ENCODE measurements around the gene SOWAHC.
"Not testable (repeated sequence)": the region's sequence is repeated elsewhere in the genome, so short reads cannot be mapped to it uniquely, and the experiment has no call there.

Gene SOWAHC

GRCh38 chr2:109609352-109610024 lies 4.7 kb upstream of the SOWAHC start:
- TF ChIP-seq ZNF274 (IDR thresholded peaks at IDR 0.05; ENCODE audit: low read depth, low read length): no peak
- no peak overlapping the region; the same call in 1 of the 2 replicates for H3K4me3 ChIP-seq (ENCODE audit: low read length)

GRCh38 chr2:109611467-109612095 lies 2.6 kb upstream of the SOWAHC start:
- TF ChIP-seq ZNF274 (IDR thresholded peaks at IDR 0.05; ENCODE audit: low read depth, low read length): no peak
- H3K4me3 ChIP-seq (ENCODE audit: low read length): no peak overlapping the region; the same call in 1 of the 2 replicates

DNA sequence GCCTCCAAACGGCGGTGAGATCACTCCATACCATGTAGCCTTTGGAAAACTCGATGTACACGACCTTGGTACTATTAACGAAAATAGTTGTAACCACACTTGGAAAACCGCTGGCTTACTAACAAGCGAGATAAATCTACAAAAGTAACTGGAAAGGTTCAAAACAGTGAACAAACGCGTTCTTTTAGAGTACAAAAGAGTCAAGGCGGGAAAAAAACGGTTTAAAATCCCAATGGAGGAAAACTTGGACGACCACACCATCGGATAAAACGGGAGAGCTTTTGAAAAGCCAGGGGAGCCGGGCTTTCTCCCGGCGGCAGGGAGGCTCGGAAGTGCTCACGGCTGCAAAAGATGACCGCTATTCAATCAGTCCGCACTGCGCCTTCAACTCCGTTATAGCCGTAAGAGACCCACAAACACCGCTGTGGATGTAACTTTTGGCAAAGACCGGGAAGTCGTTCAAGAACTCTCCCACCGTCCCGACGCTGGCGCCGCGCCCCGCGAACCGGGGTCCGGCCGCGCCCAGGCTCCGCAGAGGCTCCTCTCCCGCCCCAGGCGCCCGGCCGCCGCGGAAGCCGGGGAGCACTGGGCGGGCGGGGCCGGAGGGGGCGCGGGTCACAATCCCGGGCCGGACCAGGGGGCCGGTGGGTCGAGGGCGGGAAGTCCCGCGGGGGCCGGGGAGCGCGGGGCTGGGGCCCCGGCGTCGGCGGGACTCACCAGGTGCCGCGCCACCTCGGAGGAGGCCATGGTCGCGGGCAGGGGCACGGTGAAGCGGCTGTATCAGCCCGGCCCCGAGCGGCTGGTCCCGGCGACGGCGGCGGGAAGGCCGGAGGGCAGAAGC lies 863 bp upstream of the SOWAHC start:
- TF ChIP-seq ZNF274 (IDR thresholded peaks at IDR 0.05; ENCODE audit: low read depth, low read length): no peak
- H3K4me3 ChIP-seq (ENCODE audit: low read length): peak overlapping the region; percentile 4

DNA sequence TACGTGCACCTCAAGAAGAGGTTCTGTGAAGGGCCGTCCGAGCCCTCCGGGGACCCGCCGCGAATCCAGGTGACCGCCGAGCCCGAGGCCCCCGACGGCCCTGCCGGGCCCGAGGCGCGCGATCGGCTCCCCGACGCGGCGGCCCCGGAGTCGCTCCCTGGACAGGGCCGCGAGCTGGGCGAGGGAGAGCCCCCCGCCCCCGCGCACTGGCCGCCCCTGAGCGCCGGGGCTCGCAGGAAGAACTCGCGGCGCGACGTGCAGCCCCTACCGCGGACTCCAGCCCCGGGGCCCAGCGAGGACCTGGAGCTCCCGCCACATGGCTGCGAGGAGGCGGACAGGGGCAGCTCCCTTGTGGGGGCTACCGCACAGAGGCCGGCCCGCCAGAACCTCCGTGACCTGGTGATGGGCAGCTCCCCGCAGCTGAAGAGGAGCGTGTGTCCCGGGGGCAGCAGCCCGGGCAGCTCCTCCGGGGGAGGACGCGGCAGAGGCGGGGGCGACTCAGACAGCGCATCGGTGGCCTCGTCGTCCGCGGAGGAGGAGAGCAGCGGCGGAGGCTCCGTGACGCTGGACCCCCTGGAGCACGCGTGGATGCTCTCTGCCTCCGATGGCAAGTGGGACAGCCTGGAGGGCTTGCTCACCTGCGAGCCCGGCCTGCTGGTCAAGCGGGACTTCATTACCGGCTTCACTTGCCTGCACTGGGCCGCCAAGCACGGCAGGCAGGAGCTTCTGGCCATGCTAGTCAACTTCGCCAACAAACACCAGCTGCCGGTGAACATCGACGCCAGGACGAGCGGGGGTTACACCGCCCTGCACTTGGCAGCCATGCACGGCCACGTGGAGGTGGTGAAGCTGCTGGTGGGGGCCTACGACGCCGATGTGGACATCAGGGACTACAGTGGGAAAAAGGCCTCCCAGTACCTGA lies 812 bp downstream of the SOWAHC start:
- TF ChIP-seq ZNF274 (IDR thresholded peaks at IDR 0.05; ENCODE audit: low read depth, low read length): no peak
- peak overlapping the region; percentile 46; the same call in 1 of the 2 replicates for H3K4me3 ChIP-seq (ENCODE audit: low read length)

- TF ChIP-seq ZNF274 (IDR thresholded peaks at IDR 0.05; ENCODE audit: low read depth, low read length): no peak
Observed at GRCh38 chr2:109615637-109616144, 1.5 kb downstream of the SOWAHC start.

GRCh38 chr2:109616184-109616583 lies 2.0 kb downstream of the SOWAHC start:
- no peak overlapping the region; the same call in 1 of the 2 replicates for H3K4me3 ChIP-seq (ENCODE audit: low read length)
- no peak for TF ChIP-seq ZNF274 (IDR thresholded peaks at IDR 0.05; ENCODE audit: low read depth, low read length)

More at GRCh38 chr2:109615637-109616144, 1.5 kb downstream of the SOWAHC start:
- no peak overlapping the region; the same call in 1 of the 2 replicates for H3K4me3 ChIP-seq (ENCODE audit: low read length)

GRCh38 chr2:109619032-109619615 lies 5.0 kb downstream of the SOWAHC start:
- TF ChIP-seq ZNF274 (IDR thresholded peaks at IDR 0.05; ENCODE audit: low read depth, low read length): no peak
- no peak overlapping the region for H3K4me3 ChIP-seq (ENCODE audit: low read length)

- TF ChIP-seq ZNF274 (IDR thresholded peaks at IDR 0.05; ENCODE audit: low read depth, low read length): no peak
- H3K4me3 ChIP-seq (ENCODE audit: low read length): no peak overlapping the region
Observed at GRCh38 chr2:109623297-109623696, 9.1 kb downstream of the SOWAHC start.

GRCh38 chr2:109623923-109624322 lies 9.8 kb downstream of the SOWAHC start:
- TF ChIP-seq ZNF274 (IDR thresholded peaks at IDR 0.05; ENCODE audit: low read depth, low read length): no peak
- H3K4me3 ChIP-seq (ENCODE audit: low read length): no peak overlapping the region

DNA sequence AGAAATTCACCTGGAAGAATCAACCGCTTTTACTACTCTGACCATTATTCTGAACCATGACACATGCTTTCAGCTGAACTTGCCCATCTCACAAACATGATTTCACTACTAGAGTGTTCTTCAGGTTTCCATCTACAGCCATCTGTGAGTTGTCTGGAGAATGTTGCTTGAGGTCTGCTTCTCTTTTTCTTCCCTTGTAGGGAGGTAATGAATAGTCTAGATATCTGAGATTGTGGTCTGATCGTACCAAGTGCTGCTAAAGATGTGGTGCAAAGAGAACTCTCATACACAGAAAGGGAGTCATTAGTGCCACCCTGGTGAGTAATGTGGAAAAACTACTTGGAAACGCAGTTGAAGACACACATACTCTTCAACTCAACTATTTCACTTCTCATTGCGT lies 10.2 kb downstream of the SOWAHC start:
- no peak overlapping the region for H3K4me3 ChIP-seq (ENCODE audit: low read length)
- no peak for TF ChIP-seq ZNF274 (IDR thresholded peaks at IDR 0.05; ENCODE audit: low read depth, low read length)

GRCh38 chr2:109628321-109628720 lies 14.2 kb downstream of the SOWAHC start:
- not testable (repeated sequence) for H3K4me3 ChIP-seq (ENCODE audit: low read length)

- no peak overlapping the region for H3K4me3 ChIP-seq (ENCODE audit: low read length)
- TF ChIP-seq ZNF274 (IDR thresholded peaks at IDR 0.05; ENCODE audit: low read depth, low read length): no peak
Observed at GRCh38 chr2:109629867-109630266, 15.7 kb downstream of the SOWAHC start.

Measured in GM08714 (cell line).